OCI-LY1 (cell line): Measurements from ENCODE around the gene NEURL1.

Experiments
- EZH2 ChIP-seq: fragments of 200-600 bp; sonication (generic), shearing (Covaris generic); IDR thresholded peaks from 2 replicates; pipeline ENCODE4 v1.8.0; 2017; ENCODE audit warnings: borderline replicate concordance, mixed run types, mild to moderate bottlenecking, antibody characterized with exemption, low read length, moderate library complexity, mixed read lengths
- TF ChIP-seq, protein P1 (sequence below): fragments of 200-600 bp; sonication (generic), shearing (Covaris generic); IDR thresholded peaks from 2 replicates; pipeline ENCODE4 v1.5.1; 2017; ENCODE audit warnings: mild to moderate bottlenecking, antibody characterized with exemption, low read length, moderate library complexity, mixed read lengths

DNA sequence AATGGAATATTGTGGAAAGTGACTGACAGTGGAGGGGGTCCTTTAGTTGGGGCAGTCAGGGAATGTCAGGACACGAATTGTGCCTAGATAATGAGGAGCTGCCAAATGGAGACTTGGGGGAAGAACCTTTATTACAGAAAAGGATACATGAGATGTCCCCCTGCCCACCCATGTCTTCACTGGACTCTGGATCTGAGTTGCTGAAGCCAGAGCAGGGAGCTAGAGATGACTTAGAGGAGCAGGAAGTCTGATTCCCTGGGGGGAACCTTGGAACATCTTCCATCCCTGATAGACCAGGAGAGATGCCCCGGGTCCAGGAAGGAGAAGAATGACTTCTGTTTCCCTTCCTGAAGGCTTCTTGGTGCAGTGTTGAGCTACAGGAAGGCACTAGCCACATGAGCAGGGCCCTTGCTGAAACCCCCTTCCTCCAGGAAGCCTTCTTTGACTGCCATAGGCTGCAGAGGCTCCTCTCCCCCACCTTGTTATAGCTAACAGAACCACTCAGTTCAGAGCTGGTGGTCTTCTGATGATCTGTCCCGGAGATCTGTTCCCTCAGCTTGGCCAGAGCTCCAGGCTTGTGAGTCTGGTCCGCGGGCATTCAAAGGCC is 747 bp upstream of the NEURL1 start:
- TF ChIP-seq, protein P1, sequence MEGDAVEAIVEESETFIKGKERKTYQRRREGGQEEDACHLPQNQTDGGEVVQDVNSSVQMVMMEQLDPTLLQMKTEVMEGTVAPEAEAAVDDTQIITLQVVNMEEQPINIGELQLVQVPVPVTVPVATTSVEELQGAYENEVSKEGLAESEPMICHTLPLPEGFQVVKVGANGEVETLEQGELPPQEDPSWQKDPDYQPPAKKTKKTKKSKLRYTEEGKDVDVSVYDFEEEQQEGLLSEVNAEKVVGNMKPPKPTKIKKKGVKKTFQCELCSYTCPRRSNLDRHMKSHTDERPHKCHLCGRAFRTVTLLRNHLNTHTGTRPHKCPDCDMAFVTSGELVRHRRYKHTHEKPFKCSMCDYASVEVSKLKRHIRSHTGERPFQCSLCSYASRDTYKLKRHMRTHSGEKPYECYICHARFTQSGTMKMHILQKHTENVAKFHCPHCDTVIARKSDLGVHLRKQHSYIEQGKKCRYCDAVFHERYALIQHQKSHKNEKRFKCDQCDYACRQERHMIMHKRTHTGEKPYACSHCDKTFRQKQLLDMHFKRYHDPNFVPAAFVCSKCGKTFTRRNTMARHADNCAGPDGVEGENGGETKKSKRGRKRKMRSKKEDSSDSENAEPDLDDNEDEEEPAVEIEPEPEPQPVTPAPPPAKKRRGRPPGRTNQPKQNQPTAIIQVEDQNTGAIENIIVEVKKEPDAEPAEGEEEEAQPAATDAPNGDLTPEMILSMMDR, result no peak
- no peak for TF ChIP-seq EZH2
